ENCODE data around the gene TRIM46.

TRIM46 gene

DNA sequence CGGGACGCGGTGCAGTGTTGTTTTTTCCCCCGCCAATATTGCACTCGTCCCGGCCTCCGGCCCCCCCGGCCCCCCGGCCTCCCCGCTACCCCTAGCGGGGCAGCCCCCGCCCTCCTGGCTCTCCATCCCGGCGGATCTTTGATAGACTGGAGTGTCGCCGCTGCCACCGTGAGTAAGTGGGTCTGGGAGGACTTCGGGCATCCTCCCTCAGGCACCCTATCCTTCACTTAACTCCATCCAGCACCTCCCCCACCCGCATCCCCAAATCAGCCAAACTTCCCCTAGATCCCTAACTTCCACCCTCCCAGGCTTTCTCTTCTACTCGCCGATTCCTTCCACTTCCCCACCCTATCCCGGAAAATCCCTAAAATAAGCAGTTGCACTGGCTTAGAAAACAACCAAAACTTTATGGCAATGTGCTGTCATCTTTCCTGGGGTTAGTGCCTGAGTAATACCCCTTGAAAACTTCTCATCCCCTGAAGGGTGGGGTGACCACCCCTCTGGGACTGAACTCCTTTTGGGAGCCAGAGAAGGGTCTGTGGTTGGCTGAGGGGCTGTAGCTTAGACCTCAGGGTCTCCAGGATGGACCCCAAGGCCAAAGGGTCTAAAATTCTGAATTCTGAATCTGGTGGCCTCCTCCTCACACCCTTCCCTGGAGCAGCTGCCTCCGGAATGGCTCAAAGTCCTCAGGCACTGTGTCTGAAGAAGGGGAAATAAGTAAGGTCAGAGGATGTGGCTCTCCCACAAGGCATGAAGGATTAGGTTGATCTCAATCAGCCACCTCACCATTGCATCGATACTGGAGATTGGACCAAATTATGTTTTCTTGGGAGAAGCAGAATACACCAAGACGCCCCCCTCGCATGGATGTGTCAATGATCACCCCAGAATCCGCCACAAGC is 21.8 kb downstream of the TRIM46 start:
- DNase-seq (ENCODE audit: low spot score), result no peak
- H3K4me3 Mint-ChIP-seq, result peak overlapping the region; percentile 87
- H3K27me3 Mint-ChIP-seq (ENCODE audit: low read depth), result no peaks in the 10 kb centered on the region
- H3K36me3 Mint-ChIP-seq (ENCODE audit: low read depth), result peaks cover 6% of the 10 kb centered on the region
- H3K27ac Mint-ChIP-seq, result peak overlapping the region; percentile 59
- H3K9me3 Mint-ChIP-seq, result no peaks in the 10 kb centered on the region
- peaks cover 31% of the 10 kb centered on the region for H3K4me1 Mint-ChIP-seq (ENCODE audit: low read depth)

GRCh38 chr1:155196103-155196892 is 22.6 kb downstream of the TRIM46 start:
- peaks cover 31% of the 10 kb centered on the region for H3K4me1 Mint-ChIP-seq (ENCODE audit: low read depth)
- H3K27ac Mint-ChIP-seq, result no peak overlapping the region
- DNase-seq (ENCODE audit: low spot score), result no peak
- H3K9me3 Mint-ChIP-seq, result no peaks in the 10 kb centered on the region
- H3K36me3 Mint-ChIP-seq (ENCODE audit: low read depth), result peaks cover 6% of the 10 kb centered on the region
- no peaks in the 10 kb centered on the region for H3K27me3 Mint-ChIP-seq (ENCODE audit: low read depth)
- peak overlapping the region; percentile 87 for H3K4me3 Mint-ChIP-seq

DNA sequence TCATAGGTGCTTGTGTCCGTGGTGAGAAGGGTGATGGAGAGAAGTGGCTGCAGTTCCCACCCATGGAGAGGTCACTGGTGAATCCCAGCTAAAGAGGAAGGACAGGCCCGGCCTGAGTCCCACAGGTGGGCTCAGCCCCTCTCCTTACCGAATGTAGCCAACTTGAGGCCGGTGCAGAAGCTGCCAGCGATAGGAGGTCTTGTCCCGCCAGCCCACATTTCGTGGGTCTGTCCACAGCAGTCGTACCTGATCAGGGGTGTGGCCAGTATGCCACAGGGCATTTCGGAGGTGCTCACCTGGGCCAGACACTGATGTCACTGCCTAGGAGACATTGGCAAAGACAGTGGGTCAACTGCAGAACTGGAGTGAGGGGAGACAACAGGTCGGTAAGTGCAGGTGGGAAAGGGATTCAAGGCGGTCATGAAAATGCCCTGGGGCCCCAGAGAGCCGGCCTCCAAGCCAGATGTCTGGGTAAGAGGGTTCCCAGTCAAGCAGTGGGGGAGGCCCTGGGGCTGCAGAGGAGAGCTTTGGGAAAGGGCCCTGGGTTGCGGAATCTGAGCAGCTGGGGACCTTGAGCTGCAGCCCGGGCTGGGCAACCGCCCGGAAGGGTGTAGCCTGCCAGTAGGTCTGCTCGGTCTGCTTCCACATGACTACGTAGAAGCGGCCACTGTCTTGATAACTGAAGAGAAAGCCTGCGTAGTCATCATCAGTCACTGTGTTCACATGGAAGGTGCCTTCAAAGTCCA is 23.4 kb downstream of the TRIM46 start:
- Mint-ChIP-seq H3K4me3 (no peak overlapping the region), H3K27ac (no peak overlapping the region), H3K36me3 (ENCODE audit: low read depth) (peaks cover 6% of the 10 kb centered on the region), H3K4me1 (ENCODE audit: low read depth) (peaks cover 28% of the 10 kb centered on the region), H3K9me3 (no peaks in the 10 kb centered on the region), H3K27me3 (ENCODE audit: low read depth) (no peaks in the 10 kb centered on the region)
- no peak for DNase-seq (ENCODE audit: low spot score)

GRCh38 chr1:155197901-155198546 is 24.4 kb downstream of the TRIM46 start:
- Mint-ChIP-seq H3K27ac (no peak overlapping the region), H3K9me3 (no peaks in the 10 kb centered on the region), H3K4me3 (no peak overlapping the region), H3K4me1 (ENCODE audit: low read depth) (peaks cover 20% of the 10 kb centered on the region), H3K27me3 (ENCODE audit: low read depth) (no peaks in the 10 kb centered on the region), H3K36me3 (ENCODE audit: low read depth) (peaks cover 6% of the 10 kb centered on the region)
- DNase-seq (ENCODE audit: low spot score), result no peak

GRCh38 chr1:155198547-155198906 is 24.9 kb downstream of the TRIM46 start:
- Mint-ChIP-seq H3K9me3 (no peaks in the 10 kb centered on the region), H3K4me3 (no peak overlapping the region), H3K27me3 (ENCODE audit: low read depth) (no peaks in the 10 kb centered on the region), H3K27ac (no peak overlapping the region), H3K4me1 (ENCODE audit: low read depth) (peaks cover 16% of the 10 kb centered on the region), H3K36me3 (ENCODE audit: low read depth) (peaks cover 6% of the 10 kb centered on the region)
- DNase-seq (ENCODE audit: low spot score), result no peak

DNA sequence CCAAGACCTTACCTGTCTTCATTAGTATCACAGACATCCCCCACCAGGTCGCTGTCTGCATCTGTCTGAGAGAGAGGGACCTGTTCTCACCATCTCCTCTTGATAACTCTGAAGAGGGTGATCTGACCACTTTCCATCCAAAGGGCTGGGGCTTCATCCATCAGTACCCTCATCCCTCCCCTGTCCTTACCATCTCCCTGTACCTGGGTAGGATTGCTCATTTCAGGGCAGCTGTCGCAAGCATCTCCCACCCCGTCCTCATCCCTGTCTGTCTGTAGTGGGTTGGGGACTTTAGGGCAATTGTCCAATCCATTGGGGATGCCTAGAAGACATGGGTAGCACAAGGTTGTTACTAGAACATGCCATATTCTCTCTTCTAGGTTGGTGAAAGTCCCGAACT is 26.1 kb downstream of the TRIM46 start:
- H3K4me1 Mint-ChIP-seq (ENCODE audit: low read depth), result peaks cover 6% of the 10 kb centered on the region
- H3K27ac Mint-ChIP-seq, result no peak overlapping the region
- no peak for DNase-seq (ENCODE audit: low spot score)
- no peaks in the 10 kb centered on the region for H3K9me3 Mint-ChIP-seq
- H3K36me3 Mint-ChIP-seq (ENCODE audit: low read depth), result peaks cover 6% of the 10 kb centered on the region
- H3K27me3 Mint-ChIP-seq (ENCODE audit: low read depth), result no peaks in the 10 kb centered on the region
- H3K4me3 Mint-ChIP-seq, result no peak overlapping the region

- Mint-ChIP-seq H3K27me3 (ENCODE audit: low read depth) (no peaks in the 10 kb centered on the region), H3K4me1 (ENCODE audit: low read depth) (no peaks in the 10 kb centered on the region)
Measured at GRCh38 chr1:155200920-155201319, 27.3 kb downstream of the TRIM46 start.

DNA sequence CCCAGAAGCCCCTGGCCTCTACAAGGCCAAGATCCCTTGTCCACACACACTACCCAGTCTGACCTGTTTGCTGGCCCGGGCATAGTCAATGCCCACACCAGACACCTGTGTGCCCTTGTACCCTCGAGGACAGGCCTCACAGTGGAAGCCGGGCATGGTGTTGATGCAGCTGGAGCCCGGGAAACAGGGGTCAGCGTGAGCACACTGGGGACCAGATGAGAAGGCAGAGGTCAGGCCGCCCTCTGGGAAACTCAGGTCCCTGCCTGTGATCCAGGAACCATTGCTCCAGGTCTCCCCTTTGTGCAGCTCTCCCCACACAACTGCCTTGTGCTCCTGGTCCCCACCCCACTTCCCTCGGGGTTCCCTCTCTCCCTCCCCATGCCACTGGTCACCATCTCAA is 28.5 kb downstream of the TRIM46 start:
- Mint-ChIP-seq H3K27ac (no peak overlapping the region), H3K9me3 (no peaks in the 10 kb centered on the region), H3K27me3 (ENCODE audit: low read depth) (no peaks in the 10 kb centered on the region), H3K36me3 (ENCODE audit: low read depth) (no peaks in the 10 kb centered on the region), H3K4me1 (ENCODE audit: low read depth) (peaks cover 5% of the 10 kb centered on the region), H3K4me3 (no peak overlapping the region)
- DNase-seq (ENCODE audit: low spot score), result no peak

More at GRCh38 chr1:155200920-155201319, 27.3 kb downstream of the TRIM46 start:
- Mint-ChIP-seq H3K4me3 (no peak overlapping the region), H3K36me3 (ENCODE audit: low read depth) (peaks cover 6% of the 10 kb centered on the region), H3K9me3 (no peaks in the 10 kb centered on the region), H3K27ac (no peak overlapping the region)
- DNase-seq (ENCODE audit: low spot score), result no peak

DNA sequence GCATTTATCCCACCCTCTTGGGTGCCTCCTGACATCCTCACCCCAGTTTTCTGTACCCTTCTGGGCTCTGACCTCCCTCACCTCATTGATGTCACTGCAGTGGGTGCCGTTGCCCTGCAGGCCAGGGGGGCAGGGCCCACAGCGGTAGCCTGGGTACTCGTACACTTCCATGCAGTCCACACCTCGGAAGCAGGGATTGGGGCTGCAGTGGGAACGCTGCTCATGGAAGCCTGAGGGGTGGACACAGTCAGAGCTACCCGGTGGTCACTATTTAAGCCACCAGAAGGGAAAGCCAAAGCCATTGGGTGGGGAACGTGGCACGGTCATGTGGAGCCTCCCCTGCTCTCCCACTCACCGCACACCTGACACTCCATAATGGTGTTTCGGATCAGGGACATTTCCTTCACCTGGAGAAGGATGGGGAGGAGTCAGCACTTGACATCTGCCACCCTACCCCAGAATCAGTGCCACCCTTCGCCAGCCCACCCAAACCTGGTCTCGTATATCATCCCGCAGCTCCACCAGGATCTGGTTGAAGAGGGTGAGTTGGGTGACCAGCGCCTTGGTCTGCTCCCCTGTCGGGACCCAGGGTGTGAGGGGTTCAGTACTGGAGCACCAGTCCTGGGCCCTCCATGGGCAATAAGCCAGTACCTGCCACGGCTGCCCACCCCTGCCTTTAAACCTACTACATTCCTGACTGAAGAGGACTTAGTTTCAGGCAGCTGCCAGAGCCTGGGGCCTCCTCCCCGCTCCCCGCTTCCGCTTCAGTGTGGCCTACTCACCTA is 29.3 kb downstream of the TRIM46 start:
- Mint-ChIP-seq H3K4me3 (no peak overlapping the region), H3K9me3 (no peaks in the 10 kb centered on the region), H3K36me3 (ENCODE audit: low read depth) (no peaks in the 10 kb centered on the region), H3K4me1 (ENCODE audit: low read depth) (peaks cover 10% of the 10 kb centered on the region), H3K27ac (peak overlapping the region; percentile 51), H3K27me3 (ENCODE audit: low read depth) (no peaks in the 10 kb centered on the region)
- no peak for DNase-seq (ENCODE audit: low spot score)

GRCh38 chr1:155205035-155205434 is 31.4 kb downstream of the TRIM46 start:
- H3K27ac Mint-ChIP-seq, result no peak overlapping the region
- H3K4me1 Mint-ChIP-seq (ENCODE audit: low read depth), result peaks cover 18% of the 10 kb centered on the region
- H3K27me3 Mint-ChIP-seq (ENCODE audit: low read depth), result no peaks in the 10 kb centered on the region
- no peaks in the 10 kb centered on the region for H3K9me3 Mint-ChIP-seq
- no peak overlapping the region for H3K4me3 Mint-ChIP-seq
- H3K36me3 Mint-ChIP-seq (ENCODE audit: low read depth), result no peaks in the 10 kb centered on the region
- no peak for DNase-seq (ENCODE audit: low spot score)

GRCh38 chr1:155205969-155206593 is 32.4 kb downstream of the TRIM46 start:
- Mint-ChIP-seq H3K27ac (no peak overlapping the region), H3K9me3 (no peaks in the 10 kb centered on the region), H3K4me3 (no peak overlapping the region), H3K36me3 (ENCODE audit: low read depth) (peaks cover 3% of the 10 kb centered on the region), H3K4me1 (ENCODE audit: low read depth) (peaks cover 25% of the 10 kb centered on the region), H3K27me3 (ENCODE audit: low read depth) (no peaks in the 10 kb centered on the region)
- no peak for DNase-seq (ENCODE audit: low spot score)

DNA sequence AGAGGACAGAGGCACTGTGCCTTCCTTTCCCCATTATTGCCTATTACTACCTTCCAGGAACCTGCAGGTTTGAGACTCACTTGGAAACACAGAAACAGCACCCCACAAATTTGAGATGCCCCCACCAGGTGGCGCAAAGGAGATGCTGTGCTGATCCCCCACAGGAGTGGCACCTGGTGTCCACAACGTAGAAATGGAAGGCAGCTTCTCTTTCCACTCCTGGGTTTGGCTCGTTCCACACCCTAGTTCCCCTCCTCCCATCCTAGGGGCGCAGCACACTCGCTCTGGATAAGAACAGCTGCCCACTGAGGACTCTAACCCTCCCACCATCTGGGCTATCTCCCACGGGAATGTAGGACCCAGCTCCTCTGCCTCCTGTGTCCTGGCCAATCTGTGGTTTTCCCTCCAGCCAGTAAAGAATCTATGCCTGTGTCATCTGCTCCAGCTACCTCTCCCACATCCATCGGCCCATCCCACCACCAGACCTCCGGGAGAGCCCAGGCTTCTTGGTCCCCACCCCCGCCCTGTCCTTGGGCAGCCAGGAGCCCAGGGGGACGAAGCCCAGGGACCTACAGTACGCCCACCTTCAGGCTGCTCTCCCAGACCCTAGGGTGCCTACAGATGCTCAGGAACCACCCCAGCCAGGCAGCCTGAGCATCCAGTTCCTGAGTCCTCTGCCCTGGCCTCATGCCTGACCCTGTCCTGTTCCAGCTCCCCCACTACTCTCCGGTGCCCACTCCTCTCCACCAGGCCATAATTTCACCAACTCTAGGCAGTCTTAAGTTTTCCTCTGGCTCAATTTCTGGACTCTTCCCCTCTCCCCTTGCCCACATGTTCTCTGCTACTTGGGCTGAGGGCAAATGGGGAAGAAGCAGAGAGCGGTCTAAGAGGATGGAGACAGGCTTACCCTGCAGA is 33.5 kb downstream of the TRIM46 start:
- H3K4me1 Mint-ChIP-seq (ENCODE audit: low read depth), result peaks cover 25% of the 10 kb centered on the region

More for the DNA sequence above, 33.5 kb downstream of the TRIM46 start:
- H3K36me3 Mint-ChIP-seq (ENCODE audit: low read depth), result peaks cover 7% of the 10 kb centered on the region
- no peaks in the 10 kb centered on the region for H3K27me3 Mint-ChIP-seq (ENCODE audit: low read depth)
- no peaks in the 10 kb centered on the region for H3K9me3 Mint-ChIP-seq
- H3K27ac Mint-ChIP-seq, result peak overlapping the region; percentile 87
- peak; percentile 82 for DNase-seq (ENCODE audit: low spot score)
- H3K4me3 Mint-ChIP-seq, result peak overlapping the region; percentile 72
